ENCODE data around the gene PTPRR. TPM values are rescaled to one million over a fixed set of nuclear protein-coding genes. Genes with fewer than 3 reads are reported as not detected.

The PTPRR gene
- total RNA-seq, 1 donor, result not detected

DNA sequence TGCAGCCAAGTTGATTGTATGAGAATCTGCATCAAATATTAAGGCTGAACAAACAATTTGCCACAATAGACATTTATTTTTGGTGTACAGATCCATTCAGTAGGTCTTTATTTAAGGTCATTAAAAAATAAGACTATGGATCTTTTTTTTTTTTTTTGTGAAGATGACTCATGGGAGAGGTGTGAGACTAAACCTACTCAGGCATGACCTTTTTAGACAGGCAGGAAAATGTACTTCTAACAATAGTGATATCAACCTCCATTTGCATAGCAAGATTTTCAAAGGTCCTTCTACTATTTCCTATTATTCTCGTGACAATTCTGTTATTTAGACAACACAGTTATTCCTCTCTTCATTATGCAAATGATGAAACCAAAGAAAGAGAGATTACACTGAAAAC, 39.9 kb upstream of the PTPRR start:
- TF ChIP-seq, protein P1, sequence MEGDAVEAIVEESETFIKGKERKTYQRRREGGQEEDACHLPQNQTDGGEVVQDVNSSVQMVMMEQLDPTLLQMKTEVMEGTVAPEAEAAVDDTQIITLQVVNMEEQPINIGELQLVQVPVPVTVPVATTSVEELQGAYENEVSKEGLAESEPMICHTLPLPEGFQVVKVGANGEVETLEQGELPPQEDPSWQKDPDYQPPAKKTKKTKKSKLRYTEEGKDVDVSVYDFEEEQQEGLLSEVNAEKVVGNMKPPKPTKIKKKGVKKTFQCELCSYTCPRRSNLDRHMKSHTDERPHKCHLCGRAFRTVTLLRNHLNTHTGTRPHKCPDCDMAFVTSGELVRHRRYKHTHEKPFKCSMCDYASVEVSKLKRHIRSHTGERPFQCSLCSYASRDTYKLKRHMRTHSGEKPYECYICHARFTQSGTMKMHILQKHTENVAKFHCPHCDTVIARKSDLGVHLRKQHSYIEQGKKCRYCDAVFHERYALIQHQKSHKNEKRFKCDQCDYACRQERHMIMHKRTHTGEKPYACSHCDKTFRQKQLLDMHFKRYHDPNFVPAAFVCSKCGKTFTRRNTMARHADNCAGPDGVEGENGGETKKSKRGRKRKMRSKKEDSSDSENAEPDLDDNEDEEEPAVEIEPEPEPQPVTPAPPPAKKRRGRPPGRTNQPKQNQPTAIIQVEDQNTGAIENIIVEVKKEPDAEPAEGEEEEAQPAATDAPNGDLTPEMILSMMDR (IDR thresholded peaks at IDR 0.05; ENCODE audit: insufficient read depth, low read depth, low read length), result no peak
- H3K4me3 ChIP-seq (ENCODE audit: low read depth, low read length), result no peak overlapping the region
- DNase-seq (ENCODE audit: low read depth), result no peak

DNA sequence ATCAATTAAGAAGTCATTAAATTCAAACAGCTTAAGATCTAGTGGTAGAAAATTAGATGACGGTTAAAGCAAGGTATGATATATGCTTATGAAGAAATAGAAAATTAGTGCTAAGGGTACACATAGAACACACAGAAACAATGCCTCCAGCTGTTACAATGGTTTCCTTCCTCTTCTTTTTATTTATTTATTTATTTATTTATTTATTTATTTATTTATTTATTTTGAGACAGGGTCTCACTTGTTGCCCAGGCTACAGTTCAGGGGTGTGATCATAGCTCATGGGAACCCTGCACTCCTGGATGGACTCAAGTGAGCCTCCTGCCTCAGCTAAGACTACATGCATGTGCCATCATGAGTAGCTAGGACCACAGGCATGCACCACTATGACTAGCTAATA, 34.9 kb upstream of the PTPRR start:
- no peak for DNase-seq (ENCODE audit: low read depth)
- TF ChIP-seq, protein P1 (IDR thresholded peaks at IDR 0.05; ENCODE audit: insufficient read depth, low read depth, low read length), result no peak
- no peak overlapping the region for H3K4me3 ChIP-seq (ENCODE audit: low read depth, low read length)

DNA sequence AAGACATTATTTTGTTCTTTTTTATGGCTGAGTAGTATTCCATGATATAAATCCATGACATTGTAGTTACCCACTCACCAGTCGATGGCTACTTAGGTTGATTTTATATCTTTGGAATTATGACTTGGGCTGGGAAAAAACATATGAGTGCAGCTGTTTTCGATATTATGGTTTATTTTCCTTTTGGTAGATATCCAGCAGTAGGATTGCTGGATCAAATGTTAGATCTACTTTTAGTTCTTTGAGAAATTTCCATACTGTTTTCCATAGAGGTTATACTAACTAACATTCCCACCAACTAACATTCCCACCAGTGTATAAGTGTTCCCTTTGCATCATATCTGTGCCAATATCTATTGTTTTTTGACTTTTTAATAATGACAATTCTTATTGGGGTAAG, 29.9 kb upstream of the PTPRR start:
- DNase-seq (ENCODE audit: low read depth), result no peak
- H3K4me3 ChIP-seq (ENCODE audit: low read depth, low read length), result no peak overlapping the region
- TF ChIP-seq, protein P1 (IDR thresholded peaks at IDR 0.05; ENCODE audit: insufficient read depth, low read depth, low read length), result no peak

DNA sequence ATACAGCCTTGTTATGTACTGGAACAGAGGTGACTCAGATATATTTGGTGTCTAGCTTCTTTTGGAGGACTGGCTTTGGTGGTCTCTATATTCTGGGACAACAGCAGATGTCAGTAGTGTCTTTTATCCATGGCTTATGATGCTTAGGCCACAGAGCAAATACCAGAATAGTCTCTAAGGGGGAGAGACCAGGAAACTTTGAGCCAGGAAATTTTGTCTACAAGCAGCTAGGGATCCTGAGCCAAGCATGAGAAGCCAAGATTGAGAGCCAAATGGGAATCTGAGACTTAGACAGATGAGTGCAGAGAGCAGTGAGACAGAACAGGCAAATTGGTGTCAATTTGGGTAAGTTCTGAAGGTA, 28.4 kb upstream of the PTPRR start:
- no peak for DNase-seq (ENCODE audit: low read depth)
- TF ChIP-seq, protein P1 (IDR thresholded peaks at IDR 0.05; ENCODE audit: insufficient read depth, low read depth, low read length), result no peak
- no peak overlapping the region for H3K4me3 ChIP-seq (ENCODE audit: low read depth, low read length)

DNA sequence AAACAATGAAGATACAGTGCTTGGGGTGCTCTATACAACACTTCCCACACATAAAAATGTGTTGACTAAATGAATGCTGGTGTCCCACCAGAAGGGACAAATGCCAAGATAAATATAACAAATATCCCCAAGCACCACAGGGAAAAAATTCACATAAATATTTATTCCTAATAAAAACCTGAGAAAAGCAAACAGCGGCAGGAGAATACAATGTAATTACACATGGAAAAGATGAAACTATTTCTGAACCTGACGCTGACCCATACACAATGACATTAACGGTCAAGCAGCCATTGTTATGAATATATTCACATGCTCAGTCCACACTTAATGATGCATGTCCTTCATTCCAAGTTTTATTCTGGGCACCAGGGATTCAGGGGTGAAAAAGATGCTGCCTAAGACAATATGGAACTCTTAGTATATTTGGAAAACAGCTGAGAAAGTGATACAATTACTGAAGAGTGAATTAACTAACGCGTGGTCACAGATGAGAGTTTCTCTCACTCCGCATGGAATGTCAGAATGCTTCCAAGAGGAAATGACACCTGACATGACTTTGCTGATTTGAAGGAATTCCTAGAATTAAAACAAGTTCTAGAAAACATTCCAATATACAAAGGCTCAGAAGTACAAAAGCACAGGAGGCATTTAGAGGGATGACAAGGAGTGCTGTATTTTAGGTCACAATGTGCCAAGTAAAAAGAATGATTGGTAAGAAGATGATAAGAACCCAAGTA, 27.9 kb upstream of the PTPRR start:
- no peak for DNase-seq (ENCODE audit: low read depth)
- no peak overlapping the region for H3K4me3 ChIP-seq (ENCODE audit: low read depth, low read length)
- TF ChIP-seq, protein P1 (IDR thresholded peaks at IDR 0.05; ENCODE audit: insufficient read depth, low read depth, low read length), result no peak

DNA sequence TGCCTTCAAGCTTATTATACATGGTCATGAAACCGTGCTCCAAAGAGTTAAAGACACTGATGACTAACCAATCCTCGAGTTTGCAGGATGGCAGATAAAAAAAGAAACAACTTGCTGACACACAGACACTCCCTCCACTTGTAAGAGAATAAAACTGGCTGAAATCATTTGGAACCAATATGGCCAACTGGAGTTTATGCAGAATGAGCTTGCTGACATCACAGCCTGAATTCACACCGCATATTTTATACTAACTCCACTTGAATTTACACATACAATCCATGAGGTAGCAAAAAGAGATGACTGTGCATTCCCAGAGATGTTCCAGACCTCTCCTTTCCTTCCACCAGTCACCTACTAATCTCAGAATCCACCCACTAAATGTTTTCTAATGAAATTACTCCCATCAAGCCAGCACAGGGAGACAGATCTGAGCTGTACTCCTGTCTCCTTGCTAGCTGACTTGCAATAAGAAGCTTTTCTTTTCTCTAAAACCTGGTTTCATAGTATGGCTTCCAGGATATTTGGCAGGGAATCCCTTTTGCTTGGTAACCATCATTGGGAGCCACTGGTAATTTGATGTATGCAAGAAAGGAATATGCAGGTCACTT, 15.8 kb upstream of the PTPRR start:
- no peak for DNase-seq (ENCODE audit: low read depth)
- no peak overlapping the region for H3K4me3 ChIP-seq (ENCODE audit: low read depth, low read length)

More for the DNA sequence above, 15.8 kb upstream of the PTPRR start:
- TF ChIP-seq, protein P1 (IDR thresholded peaks at IDR 0.05; ENCODE audit: insufficient read depth, low read depth, low read length), result no peak

Measured in fibroblast of villous mesenchyme (primary cell).